ENCODE data around the gene EFNA5.

DNA sequence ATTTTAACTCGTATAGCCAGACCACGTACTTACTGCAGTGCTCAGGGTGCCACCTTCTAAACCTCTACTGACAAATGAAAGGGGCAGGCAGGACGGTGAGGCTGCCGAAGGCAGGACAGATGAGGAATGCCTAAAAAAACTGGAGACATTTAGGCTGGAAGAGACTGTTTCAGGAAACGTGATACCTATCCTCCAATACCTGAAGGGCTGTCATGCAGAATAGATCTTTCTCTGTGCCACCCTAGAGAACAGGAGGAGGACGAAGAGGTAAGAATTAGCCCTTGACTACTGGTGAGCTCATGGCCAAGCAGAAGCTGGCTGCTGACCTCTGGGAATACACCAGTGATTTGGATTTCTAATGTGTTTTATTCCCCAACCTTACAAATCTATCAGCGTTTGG is 139.4 kb downstream of the EFNA5 start:
- TF ChIP-seq, protein P1, sequence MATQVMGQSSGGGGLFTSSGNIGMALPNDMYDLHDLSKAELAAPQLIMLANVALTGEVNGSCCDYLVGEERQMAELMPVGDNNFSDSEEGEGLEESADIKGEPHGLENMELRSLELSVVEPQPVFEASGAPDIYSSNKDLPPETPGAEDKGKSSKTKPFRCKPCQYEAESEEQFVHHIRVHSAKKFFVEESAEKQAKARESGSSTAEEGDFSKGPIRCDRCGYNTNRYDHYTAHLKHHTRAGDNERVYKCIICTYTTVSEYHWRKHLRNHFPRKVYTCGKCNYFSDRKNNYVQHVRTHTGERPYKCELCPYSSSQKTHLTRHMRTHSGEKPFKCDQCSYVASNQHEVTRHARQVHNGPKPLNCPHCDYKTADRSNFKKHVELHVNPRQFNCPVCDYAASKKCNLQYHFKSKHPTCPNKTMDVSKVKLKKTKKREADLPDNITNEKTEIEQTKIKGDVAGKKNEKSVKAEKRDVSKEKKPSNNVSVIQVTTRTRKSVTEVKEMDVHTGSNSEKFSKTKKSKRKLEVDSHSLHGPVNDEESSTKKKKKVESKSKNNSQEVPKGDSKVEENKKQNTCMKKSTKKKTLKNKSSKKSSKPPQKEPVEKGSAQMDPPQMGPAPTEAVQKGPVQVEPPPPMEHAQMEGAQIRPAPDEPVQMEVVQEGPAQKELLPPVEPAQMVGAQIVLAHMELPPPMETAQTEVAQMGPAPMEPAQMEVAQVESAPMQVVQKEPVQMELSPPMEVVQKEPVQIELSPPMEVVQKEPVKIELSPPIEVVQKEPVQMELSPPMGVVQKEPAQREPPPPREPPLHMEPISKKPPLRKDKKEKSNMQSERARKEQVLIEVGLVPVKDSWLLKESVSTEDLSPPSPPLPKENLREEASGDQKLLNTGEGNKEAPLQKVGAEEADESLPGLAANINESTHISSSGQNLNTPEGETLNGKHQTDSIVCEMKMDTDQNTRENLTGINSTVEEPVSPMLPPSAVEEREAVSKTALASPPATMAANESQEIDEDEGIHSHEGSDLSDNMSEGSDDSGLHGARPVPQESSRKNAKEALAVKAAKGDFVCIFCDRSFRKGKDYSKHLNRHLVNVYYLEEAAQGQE (IDR thresholded peaks at IDR 0.05; ENCODE audit: low read depth, low read length) = no peak
- TF ChIP-seq, protein P2, sequence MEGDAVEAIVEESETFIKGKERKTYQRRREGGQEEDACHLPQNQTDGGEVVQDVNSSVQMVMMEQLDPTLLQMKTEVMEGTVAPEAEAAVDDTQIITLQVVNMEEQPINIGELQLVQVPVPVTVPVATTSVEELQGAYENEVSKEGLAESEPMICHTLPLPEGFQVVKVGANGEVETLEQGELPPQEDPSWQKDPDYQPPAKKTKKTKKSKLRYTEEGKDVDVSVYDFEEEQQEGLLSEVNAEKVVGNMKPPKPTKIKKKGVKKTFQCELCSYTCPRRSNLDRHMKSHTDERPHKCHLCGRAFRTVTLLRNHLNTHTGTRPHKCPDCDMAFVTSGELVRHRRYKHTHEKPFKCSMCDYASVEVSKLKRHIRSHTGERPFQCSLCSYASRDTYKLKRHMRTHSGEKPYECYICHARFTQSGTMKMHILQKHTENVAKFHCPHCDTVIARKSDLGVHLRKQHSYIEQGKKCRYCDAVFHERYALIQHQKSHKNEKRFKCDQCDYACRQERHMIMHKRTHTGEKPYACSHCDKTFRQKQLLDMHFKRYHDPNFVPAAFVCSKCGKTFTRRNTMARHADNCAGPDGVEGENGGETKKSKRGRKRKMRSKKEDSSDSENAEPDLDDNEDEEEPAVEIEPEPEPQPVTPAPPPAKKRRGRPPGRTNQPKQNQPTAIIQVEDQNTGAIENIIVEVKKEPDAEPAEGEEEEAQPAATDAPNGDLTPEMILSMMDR (IDR thresholded peaks at IDR 0.05) = no peak
- TF ChIP-seq MXI1 (IDR thresholded peaks at IDR 0.05; ENCODE audit: low read depth, low read length) (no peak), TCF12 (IDR thresholded peaks at IDR 0.05) (no peak), NFIC (IDR thresholded peaks at IDR 0.05; ENCODE audit: borderline replicate concordance) (no peak), POLR2AphosphoS5 (IDR thresholded peaks at IDR 0.05; ENCODE audit: low read depth, low read length) (no peak), RFX5 (IDR thresholded peaks at IDR 0.05; ENCODE audit: low read length) (no peak), SMC3 (IDR thresholded peaks at IDR 0.05; ENCODE audit: low read depth, low read length) (no peak), GATA2 (CRISPR knock-in tag; IDR thresholded peaks at IDR 0.05) (no peak), EZH2phosphoT487 (IDR thresholded peaks at IDR 0.05; ENCODE audit: borderline replicate concordance, low read depth) (no peak), CHD2 (IDR thresholded peaks at IDR 0.05; ENCODE audit: low read length, partially characterized antibody) (no peak)
- TF ChIP-seq, protein P3, sequence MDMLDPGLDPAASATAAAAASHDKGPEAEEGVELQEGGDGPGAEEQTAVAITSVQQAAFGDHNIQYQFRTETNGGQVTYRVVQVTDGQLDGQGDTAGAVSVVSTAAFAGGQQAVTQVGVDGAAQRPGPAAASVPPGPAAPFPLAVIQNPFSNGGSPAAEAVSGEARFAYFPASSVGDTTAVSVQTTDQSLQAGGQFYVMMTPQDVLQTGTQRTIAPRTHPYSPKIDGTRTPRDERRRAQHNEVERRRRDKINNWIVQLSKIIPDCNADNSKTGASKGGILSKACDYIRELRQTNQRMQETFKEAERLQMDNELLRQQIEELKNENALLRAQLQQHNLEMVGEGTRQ (IDR thresholded peaks at IDR 0.05; ENCODE audit: borderline replicate concordance, low read depth, low read length) = no peak
- TF ChIP-seq, protein P4, sequence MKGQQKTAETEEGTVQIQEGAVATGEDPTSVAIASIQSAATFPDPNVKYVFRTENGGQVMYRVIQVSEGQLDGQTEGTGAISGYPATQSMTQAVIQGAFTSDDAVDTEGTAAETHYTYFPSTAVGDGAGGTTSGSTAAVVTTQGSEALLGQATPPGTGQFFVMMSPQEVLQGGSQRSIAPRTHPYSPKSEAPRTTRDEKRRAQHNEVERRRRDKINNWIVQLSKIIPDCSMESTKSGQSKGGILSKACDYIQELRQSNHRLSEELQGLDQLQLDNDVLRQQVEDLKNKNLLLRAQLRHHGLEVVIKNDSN (IDR thresholded peaks at IDR 0.05; ENCODE audit: borderline replicate concordance, low read depth) = no peak
- TF ChIP-seq, protein P5, sequence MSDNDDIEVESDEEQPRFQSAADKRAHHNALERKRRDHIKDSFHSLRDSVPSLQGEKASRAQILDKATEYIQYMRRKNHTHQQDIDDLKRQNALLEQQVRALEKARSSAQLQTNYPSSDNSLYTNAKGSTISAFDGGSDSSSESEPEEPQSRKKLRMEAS (IDR thresholded peaks at IDR 0.05; ENCODE audit: low read depth) = no peak

Data from SK-N-SH (cell line).